ENCODE data around the gene ZBTB17. TPM values are rescaled to one million over a fixed set of nuclear protein-coding genes. Genes with fewer than 3 reads are reported as not detected.

ZBTB17 gene
- total RNA-seq, 1 donor from 2014 or later, result 42.2 TPM

- H3K36me3 Mint-ChIP-seq, result peaks cover 8% of the 10 kb centered on the region
- H3K4me1 Mint-ChIP-seq (ENCODE audit: unreplicated experiment), result peaks cover 55% of the 10 kb centered on the region
- TF ChIP-seq, protein P1, sequence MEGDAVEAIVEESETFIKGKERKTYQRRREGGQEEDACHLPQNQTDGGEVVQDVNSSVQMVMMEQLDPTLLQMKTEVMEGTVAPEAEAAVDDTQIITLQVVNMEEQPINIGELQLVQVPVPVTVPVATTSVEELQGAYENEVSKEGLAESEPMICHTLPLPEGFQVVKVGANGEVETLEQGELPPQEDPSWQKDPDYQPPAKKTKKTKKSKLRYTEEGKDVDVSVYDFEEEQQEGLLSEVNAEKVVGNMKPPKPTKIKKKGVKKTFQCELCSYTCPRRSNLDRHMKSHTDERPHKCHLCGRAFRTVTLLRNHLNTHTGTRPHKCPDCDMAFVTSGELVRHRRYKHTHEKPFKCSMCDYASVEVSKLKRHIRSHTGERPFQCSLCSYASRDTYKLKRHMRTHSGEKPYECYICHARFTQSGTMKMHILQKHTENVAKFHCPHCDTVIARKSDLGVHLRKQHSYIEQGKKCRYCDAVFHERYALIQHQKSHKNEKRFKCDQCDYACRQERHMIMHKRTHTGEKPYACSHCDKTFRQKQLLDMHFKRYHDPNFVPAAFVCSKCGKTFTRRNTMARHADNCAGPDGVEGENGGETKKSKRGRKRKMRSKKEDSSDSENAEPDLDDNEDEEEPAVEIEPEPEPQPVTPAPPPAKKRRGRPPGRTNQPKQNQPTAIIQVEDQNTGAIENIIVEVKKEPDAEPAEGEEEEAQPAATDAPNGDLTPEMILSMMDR (conservative IDR thresholded peaks at IDR 0.05), result no peak
- no peaks in the 10 kb centered on the region for H3K9me3 Mint-ChIP-seq
- no peaks in the 10 kb centered on the region for H3K27me3 Mint-ChIP-seq
- no peak overlapping the region for H3K4me3 Mint-ChIP-seq
- peak overlapping the region; percentile 21 for H3K27ac Mint-ChIP-seq
- no peak for DNase-seq (ENCODE audit: extremely low spot score, unreplicated experiment)
Measured at GRCh38 chr1:15958111-15958510, 17.8 kb downstream of the ZBTB17 start.

DNA sequence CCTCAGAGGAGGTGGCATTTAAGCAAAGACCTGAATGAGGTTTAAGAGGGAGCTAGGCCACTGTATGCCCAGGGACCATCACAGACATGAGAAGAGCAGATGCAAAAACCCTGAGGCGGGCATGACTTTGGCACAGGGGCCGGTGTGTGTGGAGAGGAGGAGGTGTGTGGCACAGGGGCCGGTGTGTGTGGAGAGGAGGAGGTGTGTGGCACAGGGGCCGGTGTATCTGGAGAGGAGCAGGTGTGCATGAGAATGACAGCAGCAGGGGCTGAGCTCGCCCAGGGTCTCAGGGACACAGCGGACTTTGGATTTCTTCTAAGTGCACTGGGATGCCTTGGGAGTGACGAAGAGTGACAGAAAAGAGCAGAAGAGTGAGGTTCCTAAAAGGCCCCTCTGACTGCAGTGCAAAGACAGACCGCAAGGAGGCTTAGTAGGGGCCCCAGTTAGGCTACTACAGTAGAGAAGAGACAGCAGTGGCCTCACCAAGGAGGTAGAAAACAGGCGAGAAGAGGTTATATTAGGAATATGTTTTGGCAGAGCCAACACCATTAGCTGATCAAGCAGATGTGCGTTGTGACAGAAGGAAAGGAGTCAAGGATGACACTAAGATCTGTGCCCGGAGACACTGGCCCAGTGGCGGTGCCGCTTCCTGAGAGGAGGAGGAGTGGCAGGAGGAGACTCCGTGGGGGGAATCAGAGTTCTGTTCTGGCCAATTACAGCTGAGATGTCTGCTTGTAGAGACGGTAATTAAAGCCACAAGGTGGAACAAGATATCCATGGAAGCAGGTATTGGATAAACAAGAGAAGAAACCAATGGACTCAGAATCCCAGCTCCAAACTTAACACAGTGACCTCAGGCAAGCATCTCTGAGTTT, 18.4 kb downstream of the ZBTB17 start:
- Mint-ChIP-seq H3K9me3 (no peaks in the 10 kb centered on the region), H3K27ac (peak overlapping the region; percentile 21), H3K4me3 (no peak overlapping the region), H3K27me3 (no peaks in the 10 kb centered on the region), H3K36me3 (peaks cover 11% of the 10 kb centered on the region), H3K4me1 (ENCODE audit: unreplicated experiment) (peaks cover 60% of the 10 kb centered on the region)
- TF ChIP-seq, protein P1 (conservative IDR thresholded peaks at IDR 0.05), result peak; percentile 67
- no peak for DNase-seq (ENCODE audit: extremely low spot score, unreplicated experiment)

DNA sequence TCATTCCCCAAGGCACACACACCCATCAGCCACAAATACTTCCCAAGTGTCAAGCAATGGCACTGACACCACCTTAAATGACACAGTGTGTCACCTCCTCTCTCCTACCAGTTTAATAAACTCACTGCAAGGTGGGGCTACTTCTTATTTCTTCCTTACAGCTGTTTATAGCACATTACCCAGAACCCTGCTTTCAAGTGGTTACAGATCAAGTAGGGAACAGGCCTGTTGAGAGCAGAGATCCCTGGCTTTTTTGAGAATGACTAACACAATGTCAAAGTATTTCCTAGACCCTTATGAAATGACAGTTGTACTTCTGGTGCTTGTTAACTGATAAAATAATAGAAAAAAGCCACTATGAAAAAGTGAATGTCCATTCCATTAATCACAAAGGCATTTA, 19.8 kb downstream of the ZBTB17 start:
- Mint-ChIP-seq H3K4me3 (no peak overlapping the region), H3K4me1 (ENCODE audit: unreplicated experiment) (peaks cover 61% of the 10 kb centered on the region), H3K27me3 (no peaks in the 10 kb centered on the region), H3K36me3 (peaks cover 11% of the 10 kb centered on the region), H3K9me3 (no peaks in the 10 kb centered on the region), H3K27ac (peak overlapping the region; percentile 35)
- no peak for DNase-seq (ENCODE audit: extremely low spot score, unreplicated experiment)
- TF ChIP-seq, protein P1 (conservative IDR thresholded peaks at IDR 0.05), result no peak

GRCh38 chr1:15955552-15955951, 20.3 kb downstream of the ZBTB17 start:
- DNase-seq (ENCODE audit: extremely low spot score, unreplicated experiment), result no peak
- Mint-ChIP-seq H3K4me3 (no peak overlapping the region), H3K9me3 (no peaks in the 10 kb centered on the region), H3K27ac (peak overlapping the region; percentile 35), H3K27me3 (no peaks in the 10 kb centered on the region), H3K36me3 (peaks cover 11% of the 10 kb centered on the region), H3K4me1 (ENCODE audit: unreplicated experiment) (peaks cover 64% of the 10 kb centered on the region)
- TF ChIP-seq, protein P1 (conservative IDR thresholded peaks at IDR 0.05), result no peak

DNA sequence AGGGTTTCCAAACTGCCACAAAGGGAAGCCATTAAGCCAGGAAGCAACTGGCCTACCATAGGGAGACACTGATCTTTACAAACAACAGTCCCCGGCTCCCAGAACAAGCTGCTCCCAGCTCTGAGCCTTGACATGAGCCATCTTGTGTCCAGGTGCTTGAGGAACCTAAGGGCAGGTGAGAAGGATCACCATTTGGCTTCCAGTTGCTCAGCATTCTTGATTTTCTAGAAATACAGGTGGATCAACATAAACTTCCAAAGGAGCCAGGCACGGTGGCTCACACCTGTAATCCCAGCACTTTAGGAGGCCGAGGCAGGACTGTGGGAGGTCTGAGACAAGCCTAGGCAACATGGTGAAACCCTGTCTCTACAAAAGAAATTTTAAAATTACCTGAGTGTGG, 21.6 kb downstream of the ZBTB17 start:
- no peaks in the 10 kb centered on the region for H3K27me3 Mint-ChIP-seq
- TF ChIP-seq, protein P1 (conservative IDR thresholded peaks at IDR 0.05), result no peak
- DNase-seq (ENCODE audit: extremely low spot score, unreplicated experiment), result no peak
- peak overlapping the region; percentile 20 for H3K4me3 Mint-ChIP-seq
- H3K36me3 Mint-ChIP-seq, result peaks cover 11% of the 10 kb centered on the region
- no peaks in the 10 kb centered on the region for H3K9me3 Mint-ChIP-seq
- peaks cover 58% of the 10 kb centered on the region for H3K4me1 Mint-ChIP-seq (ENCODE audit: unreplicated experiment)
- peak overlapping the region; percentile 69 for H3K27ac Mint-ChIP-seq

Data from type B pancreatic cell (in vitro differentiated cells).